H1 (cell line): ENCODE data around the gene SPATS1. TPM values are rescaled to one million over a fixed set of nuclear protein-coding genes. Genes with fewer than 3 reads are reported as not detected.

Experiments used
- BRCA1 ChIP-seq: IDR thresholded peaks from 2 replicates; pipeline ENCODE4 v1.6.1; 2012; ENCODE audit warnings: low read depth, low read length, improper control_type of control experiment
- CHD1 ChIP-seq: IDR thresholded peaks from 2 replicates; pipeline ENCODE4 v1.6.1; 2012; ENCODE audit warnings: low read depth, low read length, improper control_type of control experiment
- CREB1 ChIP-seq: IDR thresholded peaks from 2 replicates; pipeline ENCODE4 v1.6.1; 2012; ENCODE audit warnings: inconsistent platforms
- EZH2 ChIP-seq: fragments of 200-600 bp; sonication (generic); IDR thresholded peaks from 2 replicates; pipeline ENCODE4 v1.7.1; 2012; ENCODE audit warnings: low read depth, mild to moderate bottlenecking, moderate library complexity, low read length, inconsistent platforms; ENCODE audit not compliant: severe bottlenecking
- FOSL1 ChIP-seq: IDR thresholded peaks from 2 replicates; pipeline ENCODE4 v1.6.1; 2011; ENCODE audit warnings: mild to moderate bottlenecking, low read depth, low read length, moderate library complexity; ENCODE audit not compliant: insufficient read depth
- HDAC2 ChIP-seq, 2 experiments: fragments of 300-600 bp in 1 of 2; sonication (generic) in 1 of 2; IDR thresholded peaks; 2 replicates each; pipeline ENCODE4 v1.6.1; 2011 to 2012; ENCODE audit warnings: low read depth in 2 of 2, low read length in 2 of 2, mild to moderate bottlenecking in 2 of 2, moderate library complexity in 2 of 2, borderline replicate concordance in 1 of 2, inconsistent platforms in 1 of 2
- JUND ChIP-seq: IDR thresholded peaks from 2 replicates; pipeline ENCODE4 v1.6.1; 2011; ENCODE audit warnings: mild to moderate bottlenecking, improper control_type of control experiment, low read length
- KDM1A ChIP-seq: fragments of 200-600, 300-600 bp; sonication (generic); IDR thresholded peaks from 2 replicates; pipeline ENCODE4 v1.7.1; 2016; ENCODE audit warnings: mild to moderate bottlenecking, low read length, borderline replicate concordance
- KDM4A ChIP-seq: IDR thresholded peaks from one replicate; pipeline ENCODE4 v1.7.1; 2012; ENCODE audit warnings: low read depth, mild to moderate bottlenecking, moderate library complexity, low read length, inconsistent platforms; ENCODE audit not compliant: severe bottlenecking
- MAFK ChIP-seq: IDR thresholded peaks from 2 replicates; pipeline ENCODE4 v1.6.1; 2012; ENCODE audit warnings: low read depth, mild to moderate bottlenecking, improper control_type of control experiment, low read length
- POLR2A ChIP-seq, 2 experiments: IDR thresholded peaks; 1 replicate in 1 of 2; 2 replicates in 1 of 2; pipeline ENCODE4 v1.6.1; 2011; ENCODE audit warnings: low read depth in 2 of 2, low read length in 2 of 2, mild to moderate bottlenecking in 2 of 2; ENCODE audit errors: control extremely low read depth in 1 of 2
- POLR2AphosphoS5 ChIP-seq: IDR thresholded peaks from 2 replicates; pipeline ENCODE4 v1.6.1; 2011; ENCODE audit warnings: low read depth, low read length
- RFX5 ChIP-seq: IDR thresholded peaks from 2 replicates; pipeline ENCODE4 v1.6.1; 2011; ENCODE audit warnings: low read depth, low read length, improper control_type of control experiment, borderline replicate concordance
- RNF2 ChIP-seq: fragments of 200-900, 300-1000 bp; sonication (generic); IDR thresholded peaks from 2 replicates; pipeline ENCODE4 v1.7.1; 2016; ENCODE audit warnings: borderline replicate concordance, low read depth, mild to moderate bottlenecking, antibody characterized with exemption, low read length; ENCODE audit not compliant: poor library complexity, severe bottlenecking; ENCODE audit errors: missing control alignments
- SIX5 ChIP-seq: IDR thresholded peaks from 2 replicates; pipeline ENCODE4 v1.6.1; 2011; ENCODE audit warnings: mild to moderate bottlenecking, low read depth, low read length
- SP1 ChIP-seq: IDR thresholded peaks from 2 replicates; pipeline ENCODE4 v1.6.1; 2011; ENCODE audit warnings: low read depth, low read length
- SRF ChIP-seq: IDR thresholded peaks from 2 replicates; pipeline ENCODE4 v1.6.1; 2011; ENCODE audit warnings: mild to moderate bottlenecking, low read depth, low read length, moderate library complexity
- SUZ12 ChIP-seq: fragments of 200-600 bp; sonication (generic); IDR thresholded peaks from 2 replicates; pipeline ENCODE4 v1.6.1; 2012; ENCODE audit warnings: mild to moderate bottlenecking, inconsistent platforms, low read length, moderate library complexity, mixed read lengths
- TAF1 ChIP-seq: IDR thresholded peaks from 2 replicates; pipeline ENCODE4 v1.6.1; 2011; ENCODE audit warnings: mild to moderate bottlenecking, low read depth, low read length
- TCF12 ChIP-seq: IDR thresholded peaks from 2 replicates; pipeline ENCODE4 v1.6.1; 2011; ENCODE audit warnings: low read depth, mild to moderate bottlenecking, low read length
- TEAD4 ChIP-seq: IDR thresholded peaks from 2 replicates; pipeline ENCODE4 v1.6.1; 2012; ENCODE audit warnings: low read depth, low read length, inconsistent platforms, mixed read lengths
- polyA plus RNA-seq, 7 experiments: library from polyadenylated mRNA; depleted of rRNA in 3 of 7; stranded (reverse) in 5 of 7; unstranded in 2 of 7; fragments of >200 nt in 5 of 7; fragments of 200-250 nt in 2 of 7; gene quantifications; 1 replicate in 5 of 7; 2 replicates in 1 of 7; 4 replicates in 1 of 7; pipeline versions ENCODE4 v1.2.1 to v1.2.3, GENCODE V29; 2011 to 2013; ENCODE audit warnings: missing spikeins in 2 of 7, mixed read lengths in 2 of 7
- total RNA-seq: library from RNA; stranded (reverse); fragmentation: NEBNext Ultra II Directional; extraction: Animal tissue kit (Norgen Biotek cat#: 25700); gene quantifications from 2 replicates; pipeline ENCODE4 v1.2.1, GENCODE V29; 2021
- TF ChIP-seq, protein P1 (sequence below): IDR thresholded peaks from 2 replicates; pipeline ENCODE4 v1.6.1; 2012; ENCODE audit warnings: inconsistent platforms

The SPATS1 gene
- total and polyA plus RNA-seq, 2 of the 8 experiments (the other 6 are each of a cell fraction or from before 2014, with no cell fraction given) = not detected

DNA sequence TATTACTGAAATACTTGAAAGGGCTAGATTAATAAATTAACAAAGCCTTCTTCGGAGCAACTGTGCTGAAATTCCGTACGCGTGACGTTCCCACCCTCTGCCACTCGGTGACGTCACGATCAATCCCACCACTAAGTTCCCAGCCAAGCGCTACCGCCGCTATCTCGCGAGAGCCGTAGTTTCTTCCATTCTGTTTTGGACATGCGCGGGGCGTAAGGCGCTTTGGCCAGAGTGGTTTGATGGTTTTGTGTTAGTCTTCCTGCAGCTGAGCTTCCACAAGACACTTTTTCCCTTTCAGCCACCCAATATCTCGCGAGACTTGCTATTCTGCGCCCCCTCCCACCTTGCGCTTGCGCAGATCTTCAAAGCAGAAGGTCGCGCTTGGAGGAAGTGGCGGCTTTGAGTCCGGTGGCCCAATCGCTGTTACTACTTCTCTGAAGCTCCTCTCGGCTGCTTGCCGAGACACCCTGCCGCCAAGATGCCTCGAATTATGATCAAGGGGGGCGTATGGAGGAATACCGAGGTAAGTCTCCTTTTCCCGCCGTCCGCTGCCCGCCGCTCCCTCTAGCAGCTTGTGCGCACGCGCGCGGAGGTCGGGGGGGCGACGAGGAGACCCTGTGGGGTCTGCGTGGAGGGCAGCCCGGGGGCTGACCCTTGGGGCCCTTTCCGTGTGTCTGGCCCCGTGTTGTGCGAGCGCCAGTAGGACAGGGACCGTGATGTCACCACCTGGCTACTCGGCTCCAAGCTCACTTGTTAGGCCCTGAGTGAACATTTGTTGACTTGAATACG lies 45.1 kb downstream of the SPATS1 start, which contains the start of gene CDC5L (continued):
- TF ChIP-seq TAF1 (peak; percentile 90), BRCA1 (peak; percentile 99), TCF12 (no peak), CHD1 (no peak), FOSL1 (no peak), KDM4A (peak; percentile 90), EZH2 (no peak), SP1 (no peak), HDAC2 (IDR thresholded peaks at IDR 0.05; ENCODE audit: borderline replicate concordance in 1 of 2, low read depth in 2 of 2, low read length in 2 of 2) (peak in 1 of 2 experiments; percentile 3; a peak in 1 of 4 replicates), MAFK (no peak), SUZ12 (no peak), POLR2AphosphoS5 (peak; percentile 90), CREB1 (peak; percentile 95), RFX5 (no peak), TEAD4 (peak; percentile 65; the same call in 1 of the 2 replicates), POLR2A (IDR thresholded peaks at IDR 0.05; ENCODE audit: control extremely low read depth in 1 of 2, low read depth in 2 of 2, low read length in 2 of 2) (peak; percentile 72 to 86; a peak in 2 of 3 replicates), JUND (peak; percentile 75; the same call in 1 of the 2 replicates), RNF2 (no peak), SRF (no peak), KDM1A (no peak), SIX5 (no peak)
- TF ChIP-seq, protein P1, sequence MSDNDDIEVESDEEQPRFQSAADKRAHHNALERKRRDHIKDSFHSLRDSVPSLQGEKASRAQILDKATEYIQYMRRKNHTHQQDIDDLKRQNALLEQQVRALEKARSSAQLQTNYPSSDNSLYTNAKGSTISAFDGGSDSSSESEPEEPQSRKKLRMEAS = 0 out of 2 replicates have a peak, but pooled peaks have one; percentile 4
